ENCODE data around the gene SANBR. TPM values are rescaled to one million over a fixed set of nuclear protein-coding genes. Genes with fewer than 3 reads are reported as not detected.

The SANBR gene
- 12.6 and 22.3 TPM in 2 replicates for total RNA-seq (ENCODE audit: low replicate concordance)
- long read RNA-seq, partial matches to known transcripts: 15 of 26 reads
- long read RNA-seq, other reads (novel, unspliced or antisense): 11 of 26 reads

DNA sequence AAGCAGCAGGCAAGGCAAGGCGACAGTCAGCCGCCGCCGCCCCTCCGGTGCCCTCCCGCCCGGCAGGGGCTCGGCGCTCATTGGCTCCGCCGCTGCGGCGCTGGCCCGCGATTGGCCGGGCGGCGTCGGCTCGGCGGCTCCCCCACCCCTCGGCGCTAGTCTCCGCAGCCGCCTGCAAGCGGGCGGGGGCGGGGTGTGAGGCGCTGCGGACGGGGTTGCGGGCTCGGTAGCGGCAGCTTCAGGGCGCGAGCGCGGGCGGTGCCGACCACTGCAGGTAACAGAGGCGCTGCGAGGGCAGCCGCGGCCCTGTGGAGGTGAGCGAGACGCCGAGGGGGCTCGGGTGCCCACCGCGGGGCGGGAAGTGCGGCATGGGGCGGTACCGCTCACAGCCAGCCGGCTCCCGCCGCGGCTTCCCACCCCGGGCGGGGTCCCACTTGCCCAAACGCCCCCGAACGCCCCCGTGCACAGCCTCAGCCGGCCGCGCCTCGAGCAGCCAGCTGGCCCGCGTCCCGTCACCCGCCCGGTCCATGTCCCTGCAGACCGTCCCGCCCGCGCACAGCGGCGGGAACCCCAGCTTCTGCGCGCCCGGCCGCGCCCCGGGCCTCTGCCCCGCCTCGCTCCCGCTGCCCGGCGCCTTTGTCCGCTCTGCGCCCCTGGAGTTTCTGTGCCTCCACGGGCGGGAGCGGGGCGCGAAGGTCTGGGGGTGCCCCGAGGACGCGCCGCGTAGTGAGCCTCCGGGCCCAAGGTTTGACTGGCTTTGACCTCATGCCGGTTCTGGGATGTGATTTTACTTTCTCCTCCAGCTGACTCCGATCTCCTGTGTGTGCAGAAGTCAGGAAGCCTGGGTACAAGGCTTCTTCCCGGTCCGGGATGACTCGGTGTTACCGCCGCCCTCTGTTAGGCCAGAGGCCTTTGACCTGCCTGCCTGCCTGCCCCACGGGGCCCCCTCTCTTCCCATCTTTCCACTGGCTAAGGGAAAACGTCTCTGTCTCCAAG lies at the start of gene SANBR:
TSS of gene SANBR (plus strand) at position 158 of the 996 bp plus-strand sequence. CDS start 4,480 bp downstream, outside the sequence.
- peaks cover 11% of the 10 kb centered on the region for H3K4me1 Mint-ChIP-seq (ENCODE audit: unreplicated experiment)
- H3K36me3 Mint-ChIP-seq: peaks cover 4% of the 10 kb centered on the region
- no peaks in the 10 kb centered on the region for H3K27me3 Mint-ChIP-seq
- H3K27ac Mint-ChIP-seq: peak within 1 kb of the TSS; percentile 89
- DNase-seq (ENCODE audit: extremely low spot score, unreplicated experiment): peak; percentile 93
- peak within 1 kb of the TSS; percentile 96 for H3K4me3 Mint-ChIP-seq
- TF ChIP-seq CTCF (conservative IDR thresholded peaks at IDR 0.05): no peak
- no peaks in the 10 kb centered on the region for H3K9me3 Mint-ChIP-seq

- H3K27me3 Mint-ChIP-seq: no peaks in the 10 kb centered on the region
- DNase-seq (ENCODE audit: extremely low spot score, unreplicated experiment): no peak
- H3K4me1 Mint-ChIP-seq (ENCODE audit: unreplicated experiment): peaks cover 9% of the 10 kb centered on the region
- H3K9me3 Mint-ChIP-seq: no peaks in the 10 kb centered on the region
- peaks cover 2% of the 10 kb centered on the region for H3K36me3 Mint-ChIP-seq
- H3K4me3 Mint-ChIP-seq: peak overlapping the region; percentile 99
- no peak for TF ChIP-seq CTCF (conservative IDR thresholded peaks at IDR 0.05)
- H3K27ac Mint-ChIP-seq: peak overlapping the region; percentile 97
These were observed 49.7 kb upstream of the SANBR start for GRCh38 chr2:61015976-61016375.

DNA sequence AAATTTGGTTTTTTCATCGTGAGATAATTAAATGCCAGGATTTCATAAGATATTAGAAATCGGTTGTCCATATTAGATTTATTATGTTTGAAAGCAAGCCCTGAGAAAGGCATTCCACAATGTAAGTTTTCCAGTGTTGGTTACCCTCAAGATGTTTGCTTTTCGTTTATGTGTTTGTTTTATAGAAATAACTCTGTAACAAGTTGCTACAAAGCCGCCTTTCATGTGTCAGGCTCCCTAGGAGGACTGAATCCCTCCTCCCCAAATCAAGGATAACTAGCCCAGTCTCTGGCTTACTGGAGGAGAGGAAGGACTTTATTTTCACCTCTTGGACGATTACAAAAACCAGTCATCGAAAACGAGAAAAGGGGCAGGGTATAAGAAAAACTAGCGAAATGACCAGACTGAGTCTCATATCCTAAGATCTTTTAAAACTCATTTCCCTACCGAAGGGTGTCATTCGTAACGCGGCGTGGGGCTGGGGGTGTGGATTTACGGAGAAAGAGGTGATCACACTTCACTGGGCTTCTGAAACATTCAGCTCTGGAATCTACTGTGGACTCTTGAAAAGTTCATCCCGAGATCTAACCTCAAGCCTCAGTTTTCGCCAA lies 49.2 kb upstream of the SANBR start:
- no peak for TF ChIP-seq CTCF (conservative IDR thresholded peaks at IDR 0.05)
- Mint-ChIP-seq H3K27ac (peak overlapping the region; percentile 97), H3K27me3 (no peaks in the 10 kb centered on the region), H3K9me3 (no peaks in the 10 kb centered on the region), H3K4me1 (ENCODE audit: unreplicated experiment) (peaks cover 9% of the 10 kb centered on the region), H3K36me3 (peaks cover 4% of the 10 kb centered on the region), H3K4me3 (peak overlapping the region; percentile 99)
- DNase-seq (ENCODE audit: extremely low spot score, unreplicated experiment): no peak

DNA sequence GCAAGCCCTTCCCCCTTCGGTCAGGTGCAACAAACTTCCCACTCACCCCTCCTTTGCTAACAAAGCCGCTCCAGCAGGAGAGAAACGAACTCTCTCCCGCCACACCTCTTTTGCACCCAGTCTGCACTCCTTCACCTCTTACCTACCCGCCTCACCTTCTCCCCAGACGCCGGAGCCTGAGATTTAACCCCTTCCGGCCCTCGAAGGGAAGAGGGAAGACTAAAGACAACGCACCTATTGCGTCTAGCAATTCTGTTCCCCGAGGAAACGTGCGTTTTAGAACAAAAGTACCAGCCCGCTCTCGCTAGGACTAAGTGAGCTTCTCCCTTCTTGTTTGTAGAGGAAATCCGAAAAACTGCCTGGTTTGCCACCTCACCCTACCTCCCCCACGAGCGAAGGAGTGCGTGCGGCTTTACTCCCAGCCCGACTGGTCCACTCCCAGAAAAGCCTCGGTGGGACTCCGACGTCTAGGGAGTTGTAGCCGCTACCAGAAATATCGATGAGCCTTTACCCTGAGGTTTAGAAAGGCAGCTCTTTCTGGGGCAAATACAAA lies 48.6 kb upstream of the SANBR start:
- H3K4me3 Mint-ChIP-seq: peak overlapping the region; percentile 99
- H3K4me1 Mint-ChIP-seq (ENCODE audit: unreplicated experiment): peaks cover 9% of the 10 kb centered on the region

More for the DNA sequence above, 48.6 kb upstream of the SANBR start:
- Mint-ChIP-seq H3K27me3 (no peaks in the 10 kb centered on the region), H3K27ac (peak overlapping the region; percentile 97), H3K36me3 (peaks cover 10% of the 10 kb centered on the region), H3K9me3 (peaks cover 1% of the 10 kb centered on the region)
- DNase-seq (ENCODE audit: extremely low spot score, unreplicated experiment): peak; percentile 77
- TF ChIP-seq CTCF (conservative IDR thresholded peaks at IDR 0.05): no peak

Measured in type B pancreatic cell (in vitro differentiated cells).